T-helper 2 cell treated with Interferon-gamma antibody and Interleukin-4, amounts not matched to agents 100 ng/mL and 5 ng/mL, for 36 hours (primary cell): ENCODE measurements around the gene PKD2L1. TPM values are rescaled to one million over a fixed set of nuclear protein-coding genes. Genes with fewer than 3 reads are reported as not detected.

Experiments
- intact Hi-C: fragments of 100-400 bp; cut with micrococcal nuclease; formaldehyde crosslinking; loops from one replicate; pipeline ENCODE4 v1.15.1; 2023
- total RNA-seq: library from RNA; stranded (reverse); gene quantifications from 2 replicates; pipeline ENCODE4 v1.2.3, GENCODE V29; 2022

PKD2L1 gene
- total RNA-seq, 1 donor from 2014 or later: 0.14 TPM

GRCh38 chr10:100356067-100357017 is 26.3 kb upstream of the PKD2L1 start:
- intact Hi-C loops: no loop called here

GRCh38 chr10:100355086-100355485 is 25.1 kb upstream of the PKD2L1 start:
- intact Hi-C loops: no loop called here

- intact Hi-C loops: no loop called here
Observed at GRCh38 chr10:100353770-100354485, 23.9 kb upstream of the PKD2L1 start.

GRCh38 chr10:100350914-100351485 is 21.0 kb upstream of the PKD2L1 start:
- intact Hi-C loops: no loop called here

GRCh38 chr10:100349672-100350071 is 19.6 kb upstream of the PKD2L1 start:
- intact Hi-C loops: loop anchor here (5.0 kb wide), 2 partner anchors 38 to 62 kb away; partner anchors contain the start of gene BLOC1S2

GRCh38 chr10:100349087-100349486 is 19.1 kb upstream of the PKD2L1 start:
- intact Hi-C loops: loop anchor here (5.0 kb wide), 2 partner anchors 38 to 62 kb away; partner anchors contain the start of gene BLOC1S2

GRCh38 chr10:100348389-100348927 is 18.4 kb upstream of the PKD2L1 start:
- intact Hi-C loops: loop anchor here (5.0 kb wide), 2 partner anchors 39 to 61 kb away; partner anchors contain the start of gene BLOC1S2

- intact Hi-C loops: loop anchor here (1.0 to 5.0 kb wide), 4 partner anchors 26 to 164 kb away; partner anchors contain the start of gene BLOC1S2
Observed at GRCh38 chr10:100347568-100348195, 17.7 kb upstream of the PKD2L1 start.

- intact Hi-C loops: loop anchor here (1.0 to 5.0 kb wide), 5 partner anchors 26 to 164 kb away; partner anchors contain the start of gene BLOC1S2
Observed at GRCh38 chr10:100346765-100347567, 16.9 kb upstream of the PKD2L1 start, which contains the start of gene SCD. SCD (plus strand) TSS chr10:100347233; CDS start chr10:100347505, 272 bp downstream.

- intact Hi-C loops: loop anchor here (1.0 to 5.0 kb wide), 3 partner anchors 41 to 162 kb away; partner anchors contain the start of gene BLOC1S2
Observed at GRCh38 chr10:100346351-100346764, 16.3 kb upstream of the PKD2L1 start.

- intact Hi-C loops: loop anchor here (1.0 to 5.0 kb wide), 3 partner anchors 42 to 163 kb away; partner anchors contain the start of gene BLOC1S2
Observed at GRCh38 chr10:100345570-100346330, 15.7 kb upstream of the PKD2L1 start.

- intact Hi-C loops: no loop called here
Observed at GRCh38 chr10:100344241-100344788, 14.3 kb upstream of the PKD2L1 start.

GRCh38 chr10:100342627-100342972 is 12.6 kb upstream of the PKD2L1 start:
- intact Hi-C loops: loop anchor here (1.0 kb wide), 2 partner anchors 91 to 166 kb away; no protein-coding TSS in a partner anchor

- intact Hi-C loops: loop anchor here (1.0 kb wide), 2 partner anchors 91 to 166 kb away; no protein-coding TSS in a partner anchor
Observed at GRCh38 chr10:100341953-100342626, 12.1 kb upstream of the PKD2L1 start.

GRCh38 chr10:100340948-100341847 is 11.2 kb upstream of the PKD2L1 start:
- intact Hi-C loops: no loop called here

GRCh38 chr10:100339236-100339635 is 9.2 kb upstream of the PKD2L1 start:
- intact Hi-C loops: loop anchor here (5.0 kb wide), 1 partner anchor 33 kb away; no protein-coding TSS in a partner anchor
